Left renal cortex interstitium (tissue), 4 donors: ENCODE data around the gene KIAA0753. TPM values are rescaled to one million over a fixed set of nuclear protein-coding genes. Genes with fewer than 3 reads are reported as not detected.

Experiments used
- DNase-seq, 4 donors: peaks; one replicate each; pipeline ENCODE4 v3.0.0-alpha.2; 2013; ENCODE audit warnings: low read depth in 4 of 4, low spot score in 2 of 4, missing footprints in 1 of 4
- polyA plus RNA-seq, 4 donors: library from polyadenylated mRNA; unstranded; fragments of 120-200 nt; gene quantifications; one replicate each; pipeline ENCODE4 v1.2.1, GENCODE V29; 2013; ENCODE audit not compliant: insufficient read length in 4 of 4

The KIAA0753 gene
- polyA plus RNA-seq, 4 donors = 25.3 to 42.2 (median 37.9) TPM

- DNase-seq = no peak
Measured at GRCh38 chr17:6530324-6530920, 110.1 kb downstream of the KIAA0753 start.

- DNase-seq = no peak
Measured at GRCh38 chr17:6528557-6528956, 112.0 kb downstream of the KIAA0753 start.

Other genes starting within 250 kb of the KIAA0753 start
- gene AIPL1, start 205.6 kb downstream of the KIAA0753 start, polyA plus RNA-seq = under 1 TPM in 2 of 4 donors, not detected in 2; 0.05 to 0.13 TPM
- gene PIMREG, start 196.3 kb downstream of the KIAA0753 start, polyA plus RNA-seq = 10 to 100 TPM; 19.5 to 31.3 (median 25.8) TPM
- 10 to 100 TPM in 2 of 4 donors, 1 to 10 TPM in 2; 8.3 to 11.6 (median 10.0) TPM for gene PITPNM3, start 84.2 kb downstream of the KIAA0753 start, polyA plus RNA-seq
- 10 to 100 TPM; 76.6 to 99.2 (median 88.3) TPM for gene TXNDC17, start 349 bp upstream of the KIAA0753 start, polyA plus RNA-seq
- gene MED31, start 10.9 kb upstream of the KIAA0753 start, polyA plus RNA-seq = 10 to 100 TPM; 20.8 to 26.2 (median 24.2) TPM
- 10 to 100 TPM in 2 of 4 donors, 1 to 10 TPM in 2; 9.0 to 12.4 (median 11.1) TPM for gene C17orf100, start 11.1 kb upstream of the KIAA0753 start, polyA plus RNA-seq
- gene SLC13A5, start 72.7 kb upstream of the KIAA0753 start, polyA plus RNA-seq = 1 to 10 TPM in 3 of 4 donors, under 1 TPM in 1; 0.81 to 4.8 (median 3.3) TPM
- 10 to 100 TPM in 2 of 4 donors, 1 to 10 TPM in 2; 5.3 to 15.2 (median 10.5) TPM for gene XAF1, start 115.3 kb upstream of the KIAA0753 start, polyA plus RNA-seq
- gene FBXO39, start 135.5 kb upstream of the KIAA0753 start, polyA plus RNA-seq = under 1 TPM; 0.09 to 0.19 (median 0.15) TPM
- gene TEKT1, start 191.0 kb upstream of the KIAA0753 start, polyA plus RNA-seq = under 1 TPM; 0.47 to 0.94 (median 0.65) TPM